VCaP (cell line): ENCODE measurements around the gene TMEM250.

Experiments used
- H3K27ac ChIP-seq: fragments of 450-650 bp; 2 replicates; pipeline ENCODE4 v1.5.1; 2017
- CTCF ChIP-seq: fragments of 450-650 bp; conservative IDR thresholded peaks from 2 replicates; pipeline ENCODE4 v1.5.1; 2017; ENCODE audit warnings: mild to moderate bottlenecking, moderate library complexity

TMEM250 gene

GRCh38 chr9:136133959-136134484, 15.3 kb upstream of the TMEM250 start:
- peak overlapping the region; percentile 75; the same call in 1 of the 2 replicates for H3K27ac ChIP-seq
- TF ChIP-seq CTCF, result no peak

GRCh38 chr9:136133191-136133958, 14.7 kb upstream of the TMEM250 start:
- H3K27ac ChIP-seq, result peak overlapping the region; percentile 75; the same call in 1 of the 2 replicates
- peak; percentile 84 for TF ChIP-seq CTCF

GRCh38 chr9:136132512-136133050, 13.9 kb upstream of the TMEM250 start:
- TF ChIP-seq CTCF, result no peak

GRCh38 chr9:136131629-136132511, 13.2 kb upstream of the TMEM250 start:
- peak overlapping the region; percentile 49 for H3K27ac ChIP-seq
- no peak for TF ChIP-seq CTCF

More at GRCh38 chr9:136132512-136133050, 13.9 kb upstream of the TMEM250 start:
- peak overlapping the region; percentile 49; the same call in 1 of the 2 replicates for H3K27ac ChIP-seq

GRCh38 chr9:136129176-136129575, 10.5 kb upstream of the TMEM250 start:
- H3K27ac ChIP-seq, result no peak overlapping the region
- TF ChIP-seq CTCF, result no peak

- H3K27ac ChIP-seq, result no peak overlapping the region
- TF ChIP-seq CTCF, result no peak
Observed at GRCh38 chr9:136128436-136128835, 9.8 kb upstream of the TMEM250 start.

- TF ChIP-seq CTCF, result no peak
- no peak overlapping the region for H3K27ac ChIP-seq
Observed at GRCh38 chr9:136127313-136127712, 8.6 kb upstream of the TMEM250 start.
